Measurements from ENCODE around the gene COLEC12.

COLEC12 gene

DNA sequence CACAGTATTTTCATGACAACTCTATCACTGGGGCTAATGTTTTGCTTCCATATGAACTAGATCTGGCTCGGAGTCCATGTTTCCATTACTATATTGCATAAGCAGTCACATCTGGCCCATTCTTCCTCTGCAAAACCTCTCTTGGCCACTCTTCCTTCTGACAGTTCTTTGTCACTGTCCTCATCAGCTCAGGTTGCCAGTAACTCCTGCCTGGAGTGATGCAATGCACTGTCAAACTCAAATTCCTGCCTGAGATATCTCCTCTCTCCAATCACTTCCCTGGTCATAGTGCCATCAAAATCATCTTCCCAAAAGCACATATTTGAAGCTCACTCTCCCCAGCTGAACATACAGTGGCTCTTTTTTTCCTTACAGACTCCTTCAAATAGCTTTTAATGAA is 66.1 kb downstream of the COLEC12 start:
- DNase-seq: no peak

- no peak for DNase-seq
Measured at GRCh38 chr18:433960-434359, 66.5 kb downstream of the COLEC12 start.

- DNase-seq: no peak
Measured at GRCh38 chr18:433298-433697, 67.2 kb downstream of the COLEC12 start.

DNA sequence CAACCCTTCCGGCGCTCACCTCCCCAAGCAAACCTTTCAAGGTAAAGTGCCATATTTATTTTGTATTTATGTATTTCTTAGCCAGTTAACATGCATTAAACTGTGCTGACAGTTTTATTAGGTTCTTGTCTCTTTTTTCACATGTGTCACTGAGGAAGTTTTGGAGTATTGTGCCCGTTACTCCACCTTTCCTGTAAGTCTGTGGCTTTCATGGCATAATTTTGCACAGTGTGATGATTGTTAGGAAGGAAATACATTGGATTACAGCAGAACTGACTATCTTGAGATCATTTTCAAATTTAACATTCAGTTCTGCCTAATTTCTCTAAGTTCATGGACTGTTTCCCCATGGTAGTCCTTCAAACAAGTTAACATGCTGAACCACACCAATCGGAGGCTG is 67.7 kb downstream of the COLEC12 start:
- no peak for DNase-seq

DNA sequence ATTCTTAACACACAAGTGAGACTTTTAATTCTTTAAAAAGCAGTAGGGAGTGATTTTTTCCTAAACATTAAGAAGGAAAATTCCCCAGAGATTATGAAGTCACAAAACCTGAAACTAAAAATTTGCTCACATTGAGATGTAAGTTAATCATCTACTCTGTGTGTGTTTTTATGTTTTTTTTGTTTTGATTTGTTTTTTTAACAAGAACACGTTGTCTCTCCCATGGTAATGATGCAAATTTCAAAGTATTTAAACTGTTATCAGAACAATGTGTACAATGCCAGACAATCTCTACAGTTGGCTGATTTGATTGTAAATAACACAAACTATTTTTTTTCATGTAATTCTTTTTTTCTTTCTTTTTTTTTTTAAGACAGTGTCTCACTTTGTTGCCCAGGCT is 71.5 kb downstream of the COLEC12 start:
- DNase-seq: no peak

DNA sequence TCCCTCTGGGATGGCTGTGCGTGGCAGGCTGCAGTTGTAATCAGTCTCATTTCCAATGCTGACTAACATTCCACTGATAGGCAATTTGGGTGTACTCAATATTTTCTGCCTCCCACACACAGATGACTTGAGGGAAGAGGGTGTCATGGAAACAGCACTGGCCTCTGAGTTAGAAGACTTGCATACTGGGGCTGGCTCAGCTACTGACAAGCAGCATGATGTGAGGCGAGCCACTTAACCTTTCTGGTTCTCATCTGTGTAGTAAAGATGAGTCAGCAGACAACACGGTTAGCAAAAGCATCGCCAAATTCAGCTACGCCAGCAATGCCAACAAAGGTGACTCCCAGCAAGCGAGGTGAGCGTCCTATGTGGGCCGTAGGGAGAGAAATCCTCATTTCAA is 73.5 kb downstream of the COLEC12 start:
- no peak for DNase-seq

DNA sequence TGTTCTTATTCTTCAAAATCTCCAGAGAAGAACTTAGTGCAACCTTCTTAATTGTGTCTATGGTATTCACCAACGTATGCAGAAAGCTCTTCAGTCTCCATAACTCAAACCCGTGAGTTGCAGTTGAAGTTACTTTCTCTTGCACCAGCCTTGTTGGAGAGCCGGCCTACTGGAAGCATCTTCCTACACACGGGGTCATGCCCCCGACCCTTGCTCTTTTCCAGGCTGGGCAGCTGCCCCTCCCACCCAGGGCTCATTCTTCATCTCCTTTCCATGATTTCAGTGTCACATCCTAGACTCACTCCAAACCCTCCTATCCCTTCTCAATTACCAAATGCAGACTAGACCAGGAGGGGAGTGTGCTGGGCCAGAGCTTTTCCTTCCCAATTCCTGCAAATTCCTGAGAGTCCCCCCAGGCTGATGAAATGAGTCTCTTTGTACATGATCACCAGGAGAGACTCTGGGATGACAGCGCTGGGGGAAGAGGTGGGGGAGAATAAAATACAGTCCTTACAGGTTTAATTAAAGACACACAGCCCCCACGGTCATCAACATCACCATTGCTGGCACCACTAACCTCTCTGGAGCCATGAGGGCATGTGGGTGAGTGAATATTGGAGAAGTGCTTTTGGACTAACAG is 75.3 kb downstream of the COLEC12 start:
- DNase-seq: no peak

- no peak for DNase-seq
Measured at GRCh38 chr18:424668-425067, 75.8 kb downstream of the COLEC12 start.

GRCh38 chr18:424071-424661 is 76.3 kb downstream of the COLEC12 start:
- DNase-seq: no peak

DNA sequence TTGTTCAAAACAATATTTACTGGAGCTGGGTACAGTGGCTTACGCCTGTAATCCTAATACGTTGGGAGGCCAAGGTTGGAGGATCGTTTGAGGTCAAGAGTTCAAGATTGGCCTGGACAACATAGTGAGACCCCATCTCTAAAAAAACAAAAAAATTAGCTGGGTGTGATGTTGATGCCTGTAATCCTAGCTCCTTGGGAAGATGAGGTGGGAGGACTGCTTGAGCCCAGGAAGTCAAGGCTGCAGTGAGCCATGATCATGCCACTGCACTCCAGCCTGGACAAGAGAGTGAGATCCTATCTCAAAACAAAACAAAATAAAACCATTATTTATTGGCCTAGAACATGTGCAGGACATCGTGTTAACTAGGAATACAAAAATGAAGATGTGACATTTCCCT is 77.5 kb downstream of the COLEC12 start:
- no peak for DNase-seq

DNA sequence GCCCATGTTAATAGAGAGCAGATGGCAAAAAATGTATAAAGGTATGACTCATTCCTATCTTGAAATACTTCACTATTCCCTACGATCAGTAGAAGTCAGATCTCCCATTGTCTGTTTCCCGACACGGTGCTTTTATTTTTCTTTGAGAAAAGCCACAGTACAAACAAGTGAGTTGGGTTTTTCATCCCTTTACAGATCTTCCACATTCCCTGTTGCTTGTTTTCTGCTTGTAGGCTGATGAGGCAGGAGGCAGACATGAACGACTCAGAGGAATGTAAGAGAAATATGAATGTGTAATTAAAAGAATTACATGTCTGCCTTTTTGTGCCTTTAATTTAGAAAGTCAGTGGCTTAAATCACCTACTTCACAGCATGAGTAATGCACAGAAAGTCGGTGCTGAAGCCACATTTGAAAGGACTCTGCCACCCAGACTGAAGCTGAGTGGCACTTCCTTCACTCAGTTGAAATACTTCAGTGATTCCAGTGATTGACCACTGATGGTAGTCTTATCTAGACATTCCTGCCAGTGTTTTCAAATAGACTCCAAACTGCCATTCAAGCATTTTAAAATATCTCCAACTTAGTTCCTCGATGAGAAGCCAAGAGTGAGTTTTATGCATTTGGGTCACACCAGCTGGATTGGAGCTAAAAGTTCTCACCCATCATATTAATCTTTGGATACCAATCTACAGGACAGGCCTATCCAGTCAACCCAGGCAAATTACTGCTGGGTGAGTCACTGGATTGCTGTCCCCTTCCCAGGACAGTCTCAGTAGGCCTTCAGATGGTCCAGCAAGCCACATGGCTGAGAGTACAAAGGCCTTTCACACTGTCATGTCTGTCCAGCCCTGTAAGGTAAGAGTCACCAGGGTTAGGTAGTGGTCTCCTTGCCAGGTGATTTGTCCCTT is 79.0 kb downstream of the COLEC12 start:
- no peak for DNase-seq

DNA sequence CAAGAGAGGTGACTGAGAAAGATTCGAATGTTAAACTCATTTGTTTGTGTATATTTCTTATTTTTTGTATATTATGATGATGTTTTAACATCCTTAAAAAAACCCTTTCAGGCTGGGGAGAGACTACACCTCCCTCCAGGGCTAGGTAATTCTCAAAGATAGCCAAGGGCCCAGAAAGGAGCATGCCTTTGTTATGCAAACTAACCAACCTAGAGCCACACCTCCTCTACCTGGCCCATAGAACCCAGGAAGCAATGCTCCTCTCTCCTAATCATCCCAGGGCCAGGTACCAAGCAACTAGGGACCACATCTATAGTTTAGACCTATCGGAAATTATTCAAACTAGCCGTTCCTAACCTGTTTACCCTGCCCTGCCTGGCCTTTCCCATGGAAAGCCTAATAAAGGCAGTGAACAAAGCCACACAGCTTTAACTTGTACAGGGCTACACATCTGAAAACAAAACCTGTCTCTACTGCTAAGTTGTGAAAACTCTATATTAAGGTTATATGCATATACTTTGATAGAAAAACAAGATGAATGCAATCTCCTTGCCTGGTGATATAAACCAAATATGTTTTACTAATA is 79.7 kb downstream of the COLEC12 start:
- DNase-seq: no peak

- DNase-seq: no peak
Measured at GRCh38 chr18:419541-420175, 80.8 kb downstream of the COLEC12 start.

DNA sequence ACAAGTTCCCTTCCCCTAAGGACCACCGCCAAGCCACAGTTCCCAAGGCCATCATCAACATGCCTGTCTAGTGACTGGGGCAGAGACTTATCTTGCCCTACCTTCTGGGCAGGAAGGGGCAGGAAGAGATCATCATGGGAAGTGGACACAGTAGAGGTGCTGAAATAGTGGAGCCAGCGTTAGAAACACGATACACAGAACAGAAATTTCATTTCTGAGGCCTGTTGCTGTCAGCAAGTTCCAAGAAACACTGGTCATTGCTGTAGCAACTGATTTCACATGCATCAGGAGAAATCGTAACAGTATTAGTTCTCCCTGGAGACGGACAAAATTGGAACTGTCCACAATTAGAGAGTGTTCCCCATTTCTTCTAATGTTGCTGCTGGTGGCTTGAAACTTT is 83.0 kb downstream of the COLEC12 start:
- no peak for DNase-seq

GRCh38 chr18:416930-417329 is 83.6 kb downstream of the COLEC12 start:
- DNase-seq: no peak

GRCh38 chr18:415617-416612 is 84.6 kb downstream of the COLEC12 start:
- no peak for DNase-seq

DNA sequence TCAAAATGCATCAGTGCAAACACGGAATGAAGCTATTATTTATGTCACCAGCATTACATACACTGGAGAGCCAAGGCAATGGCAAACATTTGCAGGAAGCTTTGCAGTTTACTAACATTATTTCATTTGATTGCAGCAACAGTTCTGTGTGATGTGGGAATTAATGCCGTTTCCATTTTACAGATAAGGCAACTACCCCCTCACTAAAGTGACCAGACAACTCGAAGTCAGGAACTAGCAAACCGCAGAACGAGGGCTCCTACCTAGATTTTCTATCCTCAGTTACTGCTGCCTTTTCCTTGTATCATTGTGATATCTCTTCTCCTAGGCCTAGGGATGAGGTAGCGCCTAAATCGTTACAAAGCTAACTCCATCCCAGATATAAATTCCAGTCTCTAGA is 85.5 kb downstream of the COLEC12 start:
- DNase-seq: no peak

DNA sequence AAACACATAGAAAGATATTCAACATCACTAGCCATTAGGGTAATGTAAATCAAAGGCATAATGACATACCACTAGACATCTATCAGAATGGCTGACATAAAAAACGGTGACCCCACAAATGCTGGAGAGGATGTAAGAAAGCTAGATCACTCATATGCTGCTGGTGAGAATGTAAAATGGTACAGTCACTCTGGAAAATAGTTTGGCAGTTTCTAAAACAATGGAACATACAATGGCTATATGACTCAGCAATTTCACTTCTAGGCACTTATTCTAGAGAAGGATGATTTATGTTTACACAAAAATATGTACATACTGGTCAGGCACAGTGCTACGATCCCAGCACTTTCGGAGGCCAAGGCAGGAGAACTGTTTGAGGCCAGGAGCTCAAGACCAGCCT is 87.3 kb downstream of the COLEC12 start:
- DNase-seq: no peak

DNA sequence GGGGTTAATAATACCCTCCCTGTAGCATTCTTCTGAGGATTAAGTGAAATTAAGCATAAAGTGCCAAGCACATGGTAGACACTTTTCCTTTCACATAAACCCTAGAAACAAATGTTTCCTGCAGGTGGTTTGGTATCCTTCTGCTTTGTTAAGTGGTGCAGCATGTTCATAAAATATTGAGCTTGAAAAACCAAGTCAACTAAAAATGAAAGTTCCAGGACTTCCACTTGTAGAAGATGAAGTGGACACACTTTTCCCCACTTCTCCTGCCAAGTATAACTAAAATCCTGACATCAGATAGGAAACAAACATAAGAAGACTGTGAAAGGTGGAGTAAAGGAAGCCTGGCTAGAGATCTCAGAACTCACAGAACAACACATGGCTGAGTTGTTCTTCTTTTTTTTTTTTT is 90.5 kb downstream of the COLEC12 start:
- DNase-seq: no peak

GRCh38 chr18:408367-408766 is 92.1 kb downstream of the COLEC12 start:
- DNase-seq: no peak

GRCh38 chr18:407626-408224 is 92.8 kb downstream of the COLEC12 start:
- no peak for DNase-seq
